Endometrial microvascular endothelial cells (primary cell): ENCODE measurements around the gene SLAMF6. TPM values are rescaled to one million over a fixed set of nuclear protein-coding genes. Genes with fewer than 3 reads are reported as not detected.
"Not testable (repeated sequence)": the region's sequence is repeated elsewhere in the genome, so short reads cannot be mapped to it uniquely, and the experiment has no call there.

ENCODE experiments used
- in situ Hi-C: cut with HindIII; loops from 2 replicates; pipeline ENCODE4 v1.10.0; 2017; ENCODE audit warnings: low sequenced_read_pairs, low pct_unique_long_range_greater_than_20kb; ENCODE audit errors: inconsistent ontology term
- total RNA-seq: library from RNA; depleted of rRNA; stranded (reverse); fragments of >200 nt; gene quantifications from one replicate; pipeline ENCODE4 v1.2.3, GENCODE V29; 2015; ENCODE audit errors: inconsistent ontology term

Gene SLAMF6
- total RNA-seq, 1 donor from 2014 or later = not detected

- in situ Hi-C loops = no loop called here
These were observed 23.9 kb upstream of the SLAMF6 start for GRCh38 chr1:160546942-160547341.

DNA sequence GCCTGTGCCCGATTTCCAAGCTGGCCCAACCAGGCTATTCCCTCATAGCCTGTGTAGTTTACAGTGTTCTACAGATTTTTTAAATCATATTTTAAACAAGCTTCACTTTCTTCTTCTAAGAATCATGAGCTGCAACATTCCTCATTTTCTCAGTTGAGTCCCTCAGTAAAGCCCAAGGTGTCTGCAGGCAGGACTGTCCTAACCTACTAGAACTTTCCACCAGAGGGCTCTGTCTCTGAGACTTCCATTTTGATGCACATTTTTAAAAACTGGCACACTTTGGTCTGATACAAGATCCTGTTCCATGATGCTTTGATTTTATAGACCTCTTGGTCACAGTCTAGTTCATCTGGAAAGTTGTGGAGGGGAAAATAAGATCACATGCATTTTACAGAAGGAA is 21.6 kb upstream of the SLAMF6 start:
- in situ Hi-C loops = no loop called here

- in situ Hi-C loops = no loop called here
These were observed 19.4 kb upstream of the SLAMF6 start for GRCh38 chr1:160542303-160542945.

DNA sequence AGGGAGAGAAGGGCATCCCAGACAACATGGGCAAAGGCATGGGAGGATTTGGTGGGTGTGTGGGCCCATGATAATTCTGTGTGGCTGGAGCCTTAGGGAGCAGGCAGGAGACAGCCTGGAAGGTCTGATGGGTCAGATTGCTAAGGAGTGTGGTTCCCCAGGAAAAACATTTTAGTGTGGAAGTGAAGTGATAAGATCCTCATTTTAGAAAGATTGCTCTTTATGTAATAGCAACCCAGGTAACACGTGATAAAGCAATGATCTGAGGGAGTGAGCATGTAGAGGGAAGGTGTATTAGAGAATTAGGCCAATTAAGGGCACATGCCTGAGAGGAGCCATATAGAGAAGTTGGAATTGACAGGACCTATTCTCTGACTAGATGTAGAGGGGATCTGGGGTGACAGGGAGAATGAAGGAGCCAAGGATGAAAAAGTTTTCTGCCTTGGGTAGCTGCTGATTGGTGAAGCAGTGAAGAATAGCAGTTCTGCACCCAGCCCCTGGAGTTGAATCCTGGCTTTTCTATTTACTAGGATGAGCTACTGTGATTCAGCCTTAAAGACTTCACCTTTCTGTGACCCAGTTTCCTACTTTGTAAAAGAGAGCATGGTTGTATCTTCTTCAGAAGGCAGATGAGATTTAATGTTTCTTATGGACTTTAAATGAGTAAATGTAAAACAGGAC is 18.7 kb upstream of the SLAMF6 start:
- in situ Hi-C loops = no loop called here

DNA sequence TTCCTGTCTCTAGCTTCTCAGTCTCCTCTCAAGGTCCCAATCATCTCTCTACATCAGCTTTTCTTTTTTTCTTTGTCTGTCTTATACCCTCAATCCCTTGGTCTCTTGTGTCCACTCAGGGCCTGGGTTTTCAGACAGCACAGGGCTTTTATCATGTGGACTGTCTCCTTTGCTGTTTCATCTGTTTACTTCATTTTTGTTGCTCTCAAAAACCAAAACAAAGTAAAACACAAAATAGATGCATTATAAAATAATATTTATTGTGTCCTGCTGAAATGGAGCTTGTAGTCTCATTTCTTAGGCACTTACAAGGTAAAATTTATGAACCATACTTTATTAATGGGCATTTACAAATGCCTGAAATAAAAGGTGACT is 17.8 kb upstream of the SLAMF6 start:
- in situ Hi-C loops = no loop called here

DNA sequence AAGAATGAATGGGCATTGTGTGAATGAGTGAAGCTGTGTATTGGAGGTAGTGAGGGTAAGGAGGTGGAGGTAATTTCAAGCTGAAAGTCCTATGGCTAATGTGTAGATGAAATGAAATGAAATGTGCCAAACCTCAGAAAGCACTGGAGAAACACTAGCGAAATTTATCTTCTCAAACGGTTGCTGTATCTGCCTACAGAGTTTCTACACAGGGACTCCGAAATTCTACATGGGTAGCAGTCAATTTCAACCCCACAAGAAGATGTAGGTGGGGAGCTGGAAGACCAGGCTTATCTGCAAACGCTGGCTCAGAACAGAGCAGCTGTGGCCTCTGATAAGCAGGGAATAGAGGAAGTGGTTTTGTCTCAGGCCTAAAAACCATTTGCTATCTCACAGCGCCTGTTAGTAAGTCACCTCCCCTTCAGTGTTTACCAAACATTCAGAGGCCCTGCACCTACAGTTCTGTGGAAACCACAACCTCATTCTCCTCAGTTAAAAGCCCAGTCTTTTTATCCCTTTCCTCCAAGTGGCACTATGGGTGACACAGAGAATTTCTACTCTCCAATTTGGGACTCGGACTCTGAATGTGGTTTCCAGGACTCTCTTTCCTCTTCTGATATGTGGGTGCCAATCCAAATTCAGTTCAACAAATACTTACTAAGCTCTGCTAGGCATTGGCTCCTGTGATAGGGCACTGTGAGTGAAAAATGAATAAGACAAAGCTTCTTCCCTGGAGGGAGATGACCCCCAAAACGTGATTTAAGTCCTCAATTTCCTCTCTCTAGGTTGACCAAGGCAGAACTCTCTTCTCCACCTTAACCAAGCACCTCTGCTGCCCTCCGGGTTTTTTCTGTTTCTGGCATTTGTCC is 17.2 kb upstream of the SLAMF6 start:
- in situ Hi-C loops = no loop called here

- in situ Hi-C loops = no loop called here
These were observed 16.6 kb upstream of the SLAMF6 start for GRCh38 chr1:160539684-160539989.

GRCh38 chr1:160538985-160539651 is 16.1 kb upstream of the SLAMF6 start:
- in situ Hi-C loops = no loop called here

DNA sequence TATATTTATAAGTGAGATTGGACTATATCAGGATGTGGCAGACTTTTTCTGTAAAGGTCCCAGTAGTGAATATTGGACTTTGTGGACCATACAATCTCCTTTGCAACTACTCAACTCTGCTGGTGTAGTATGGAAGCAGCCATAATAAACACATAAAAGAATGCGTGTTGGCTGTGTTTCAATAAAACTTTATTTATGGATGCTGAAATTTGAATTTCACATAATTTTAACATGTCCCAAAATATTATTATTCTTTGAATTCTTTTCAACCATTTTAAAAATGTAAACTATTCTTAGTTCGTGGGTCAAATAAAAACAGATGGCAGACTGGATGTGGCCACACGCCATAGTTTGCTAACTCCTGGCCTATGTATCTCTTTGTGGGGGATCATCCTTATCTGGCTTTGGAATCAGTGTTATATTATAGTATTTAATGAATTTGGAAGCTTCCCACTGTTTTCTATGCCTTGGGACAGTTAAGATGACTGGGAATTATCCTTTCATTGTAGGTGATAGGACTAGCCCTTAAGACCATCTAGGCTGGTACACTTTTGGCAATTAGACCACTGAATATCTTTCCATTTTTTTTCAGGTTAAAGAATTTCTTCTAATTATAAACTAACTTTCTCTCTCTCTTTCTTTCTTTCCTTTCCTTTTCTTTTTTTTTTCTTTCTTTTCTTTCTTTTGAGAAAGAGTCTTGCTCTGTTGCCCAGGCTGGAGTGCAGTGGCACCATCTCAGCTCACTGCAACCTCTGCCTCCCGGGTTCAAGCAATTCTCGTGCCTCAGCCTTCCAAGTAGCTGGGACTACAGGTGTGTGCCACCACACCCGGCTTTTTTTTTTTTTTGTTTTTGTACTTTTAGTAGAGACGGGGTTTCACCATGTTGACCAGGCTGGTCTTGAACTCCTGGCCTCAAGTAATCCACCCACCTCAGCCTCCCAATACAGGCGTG is 14.9 kb upstream of the SLAMF6 start:
- in situ Hi-C loops = no loop called here

DNA sequence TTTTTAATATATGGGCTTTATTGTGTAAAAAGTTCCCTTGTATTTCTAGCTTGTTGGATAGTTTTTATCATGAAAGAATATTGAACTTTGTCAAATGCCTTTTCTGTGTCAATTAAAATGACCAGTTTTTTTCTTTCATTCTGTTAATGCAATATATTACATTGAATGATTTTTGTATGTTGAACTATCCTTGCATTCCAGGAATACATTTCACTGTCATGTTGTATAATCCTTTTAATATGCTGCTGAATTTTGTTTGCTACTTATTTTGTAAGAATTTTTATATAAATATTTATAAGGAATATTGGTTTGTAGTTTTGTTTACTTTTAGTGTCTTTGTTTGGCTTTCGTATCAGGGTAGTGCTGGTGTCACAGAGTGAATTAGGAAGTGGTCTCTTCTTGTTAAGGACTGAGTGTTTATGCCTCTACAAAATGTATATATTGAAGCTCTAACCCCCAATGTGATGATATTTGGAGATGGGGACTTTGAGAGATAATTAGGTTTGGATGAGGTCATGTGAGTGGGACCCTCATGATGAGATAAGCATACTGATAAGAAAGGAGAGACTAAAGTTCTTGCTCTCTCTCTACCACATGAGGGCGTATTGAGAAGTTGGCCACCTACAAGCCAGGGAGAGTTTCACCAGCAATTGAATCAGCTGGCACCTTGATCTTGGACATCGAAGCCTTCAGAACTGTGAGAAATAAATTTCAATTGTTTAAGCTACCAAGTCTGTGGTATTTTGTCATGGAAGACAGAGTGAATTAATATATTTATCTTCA is 12.0 kb upstream of the SLAMF6 start:
- in situ Hi-C loops = no loop called here

DNA sequence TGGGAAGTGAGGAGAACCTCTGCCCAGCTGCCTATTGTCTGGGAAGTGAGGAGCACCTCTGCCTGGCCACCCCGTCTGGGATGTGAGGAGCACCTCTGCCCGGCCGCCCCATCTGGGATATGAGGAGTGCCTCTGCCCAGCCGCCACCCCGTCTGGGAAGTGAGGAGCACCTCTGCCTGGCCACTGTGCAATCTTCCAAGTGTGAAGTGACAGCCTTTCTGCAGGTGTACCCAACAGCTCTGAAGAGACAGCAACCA is 9.4 kb upstream of the SLAMF6 start:
- in situ Hi-C loops = not testable (repeated sequence)

GRCh38 chr1:160531809-160532556 is 8.9 kb upstream of the SLAMF6 start:
- in situ Hi-C loops = not testable (repeated sequence)

- in situ Hi-C loops = not testable (repeated sequence)
These were observed 6.4 kb upstream of the SLAMF6 start for GRCh38 chr1:160529401-160529952.

- in situ Hi-C loops = not testable (repeated sequence)
These were observed 734 bp upstream of the SLAMF6 start for GRCh38 chr1:160523789-160524188.

GRCh38 chr1:160522136-160522535 is 919 bp downstream of the SLAMF6 start:
- in situ Hi-C loops = no loop called here

- in situ Hi-C loops = no loop called here
These were observed 1.5 kb downstream of the SLAMF6 start for GRCh38 chr1:160521554-160521953.

- in situ Hi-C loops = no loop called here
These were observed 2.1 kb downstream of the SLAMF6 start for GRCh38 chr1:160520999-160521398.
